Activated CD4-positive, alpha-beta T cell treated with anti-CD3 and anti-CD28 coated beads, Interleukin-2, Interleukin-4, amounts not matched to agents 100 ng/mL and 50 ng/mL, durations not matched to agents 16 hours and 8 hours (primary cell): ENCODE data around the gene PITPNC1.

Experiments
- DNase-seq: peaks from one replicate; pipeline ENCODE4 v3.0.0-alpha.2; 2020; ENCODE audit warnings: low spot score

PITPNC1 gene

GRCh38 chr17:67548693-67549092 is 171.6 kb downstream of the PITPNC1 start:
- no peak for DNase-seq

GRCh38 chr17:67549820-67550219 is 172.7 kb downstream of the PITPNC1 start:
- DNase-seq, result no peak

GRCh38 chr17:67554634-67555033 is 177.6 kb downstream of the PITPNC1 start:
- DNase-seq, result no peak

GRCh38 chr17:67555855-67556254 is 178.8 kb downstream of the PITPNC1 start:
- DNase-seq, result no peak

GRCh38 chr17:67557052-67557845 is 180.2 kb downstream of the PITPNC1 start:
- no peak for DNase-seq

- no peak for DNase-seq
Observed at GRCh38 chr17:67557921-67558320, 180.8 kb downstream of the PITPNC1 start.

GRCh38 chr17:67558740-67559380 is 181.8 kb downstream of the PITPNC1 start:
- DNase-seq, result no peak

GRCh38 chr17:67559381-67559966 is 182.4 kb downstream of the PITPNC1 start:
- DNase-seq, result no peak

GRCh38 chr17:67562005-67562404 is 184.9 kb downstream of the PITPNC1 start:
- no peak for DNase-seq

GRCh38 chr17:67563692-67564228 is 186.7 kb downstream of the PITPNC1 start:
- DNase-seq, result no peak

GRCh38 chr17:67565068-67565467 is 188.0 kb downstream of the PITPNC1 start:
- no peak for DNase-seq

GRCh38 chr17:67566656-67567055 is 189.6 kb downstream of the PITPNC1 start:
- no peak for DNase-seq

- no peak for DNase-seq
Observed at GRCh38 chr17:67569015-67569451, 192.0 kb downstream of the PITPNC1 start.

- DNase-seq, result no peak
Observed at GRCh38 chr17:67569873-67570272, 192.8 kb downstream of the PITPNC1 start.

- no peak for DNase-seq
Observed at GRCh38 chr17:67570797-67571196, 193.7 kb downstream of the PITPNC1 start.

- DNase-seq, result no peak
Observed at GRCh38 chr17:67571478-67571877, 194.4 kb downstream of the PITPNC1 start.

GRCh38 chr17:67573987-67574657 is 197.0 kb downstream of the PITPNC1 start:
- no peak for DNase-seq

GRCh38 chr17:67574658-67575293 is 197.7 kb downstream of the PITPNC1 start:
- DNase-seq, result no peak

- DNase-seq, result no peak
Observed at GRCh38 chr17:67575325-67575724, 198.2 kb downstream of the PITPNC1 start.

- DNase-seq, result no peak
Observed at GRCh38 chr17:67576471-67577115, 199.5 kb downstream of the PITPNC1 start.

GRCh38 chr17:67577429-67578141 is 200.5 kb downstream of the PITPNC1 start:
- no peak for DNase-seq
